Forelimb muscle (tissue), 1 donor: ENCODE data around the gene TRIML1. TPM values are rescaled to one million over a fixed set of nuclear protein-coding genes. Genes with fewer than 3 reads are reported as not detected.

ENCODE experiments used
- polyA plus RNA-seq: library from polyadenylated mRNA; unstranded; fragments of 120-200 nt; gene quantifications from one replicate; pipeline ENCODE4 v1.2.1, GENCODE V29; 2013; ENCODE audit not compliant: insufficient read length

Gene TRIML1
- polyA plus RNA-seq, 1 donor: not detected

Other genes starting within 250 kb of the TRIML1 start
- gene ZFP42, start 143.7 kb upstream of the TRIML1 start, polyA plus RNA-seq: not detected
- not detected for gene TRIML2, start 29.8 kb upstream of the TRIML1 start, polyA plus RNA-seq